ENCODE results near the gene TMEM19.

The TMEM19 gene

GRCh38 chr12:71719647-71720370 is 33.9 kb downstream of the TMEM19 start:
- peak in 1 of 2 donors; percentile 44 for DNase-seq
- H4K8ac ChIP-seq (ENCODE audit: low read depth, low read length) = no peak overlapping the region
- no CpG with 5 or more reads among the region's 5 CpGs for WGBS (ENCODE audit: extremely low coverage, insufficient coverage, insufficient read length)
- no peaks in the 10 kb centered on the region for H3K4me1 ChIP-seq (ENCODE audit: control insufficient read depth in 1 of 2, insufficient read depth in 2 of 2, low read length in 2 of 2)
- no peak overlapping the region for H2AK5ac ChIP-seq (ENCODE audit: low read length)
- no peak overlapping the region for H2BK120ac ChIP-seq (ENCODE audit: insufficient read depth, low read length, poor library complexity)
- no peak overlapping the region for H3K18ac ChIP-seq (ENCODE audit: low read length)
- no peak overlapping the region for H2AFZ ChIP-seq (ENCODE audit: insufficient read depth, low read length, poor library complexity)
- H3K79me2 ChIP-seq (ENCODE audit: control insufficient read depth, insufficient read depth, low read length, poor library complexity) = no peaks in the 10 kb centered on the region
- no peak overlapping the region for H3K9ac ChIP-seq (ENCODE audit: low read length)
- no peak overlapping the region for H4K91ac ChIP-seq (ENCODE audit: low read depth, low read length)
- H3K4me3 ChIP-seq (ENCODE audit: low read depth, low read length) = no peak overlapping the region
- H2BK12ac ChIP-seq (ENCODE audit: low read length) = no peak overlapping the region
- no peaks in the 10 kb centered on the region for H3K36me3 ChIP-seq (ENCODE audit: control insufficient read depth in 1 of 2, insufficient read depth in 2 of 2, low read length in 2 of 2)
- no peak overlapping the region for H3K4ac ChIP-seq (ENCODE audit: low read depth, low read length)
- H3K27ac ChIP-seq (ENCODE audit: low read depth, low read length) = no peak overlapping the region
- no peak overlapping the region for H4K12ac ChIP-seq (ENCODE audit: low read depth, low read length)
- no peaks in the 10 kb centered on the region for H3K9me3 ChIP-seq (ENCODE audit: insufficient read depth, low read depth, low read length)
- H3K4me2 ChIP-seq (ENCODE audit: low read length) = no peak overlapping the region
- H3K23ac ChIP-seq (ENCODE audit: low read length) = no peak overlapping the region
- H3K27me3 ChIP-seq (ENCODE audit: insufficient read depth, low read length) = no peaks in the 10 kb centered on the region
- H3K14ac ChIP-seq (ENCODE audit: low read length) = no peak overlapping the region
- no peaks in the 10 kb centered on the region for H3K79me1 ChIP-seq (ENCODE audit: low read length)
- no peak overlapping the region for H2BK5ac ChIP-seq (ENCODE audit: low read depth, low read length, poor library complexity)

GRCh38 chr12:71721783-71722505 is 36.1 kb downstream of the TMEM19 start:
- DNase-seq = no peak
- H3K9ac ChIP-seq (ENCODE audit: low read length) = no peak overlapping the region
- H4K8ac ChIP-seq (ENCODE audit: low read depth, low read length) = no peak overlapping the region
- H2AFZ ChIP-seq (ENCODE audit: insufficient read depth, low read length, poor library complexity) = no peak overlapping the region
- no CpG with 5 or more reads among the region's 4 CpGs for WGBS (ENCODE audit: extremely low coverage, insufficient coverage, insufficient read length)
- H3K79me2 ChIP-seq (ENCODE audit: control insufficient read depth, insufficient read depth, low read length, poor library complexity) = no peaks in the 10 kb centered on the region
- H3K14ac ChIP-seq (ENCODE audit: low read length) = no peak overlapping the region
- H3K36me3 ChIP-seq (ENCODE audit: control insufficient read depth in 1 of 2, insufficient read depth in 2 of 2, low read length in 2 of 2) = no peaks in the 10 kb centered on the region
- H3K4ac ChIP-seq (ENCODE audit: low read depth, low read length) = no peak overlapping the region
- no peak overlapping the region for H2AK5ac ChIP-seq (ENCODE audit: low read length)
- no peaks in the 10 kb centered on the region for H3K9me3 ChIP-seq (ENCODE audit: insufficient read depth, low read depth, low read length)
- no peak overlapping the region for H3K4me2 ChIP-seq (ENCODE audit: low read length)
- H2BK120ac ChIP-seq (ENCODE audit: insufficient read depth, low read length, poor library complexity) = no peak overlapping the region
- H3K23ac ChIP-seq (ENCODE audit: low read length) = no peak overlapping the region
- no peak overlapping the region for H4K91ac ChIP-seq (ENCODE audit: low read depth, low read length)
- H3K4me3 ChIP-seq (ENCODE audit: low read depth, low read length) = no peak overlapping the region
- no peaks in the 10 kb centered on the region for H3K27me3 ChIP-seq (ENCODE audit: insufficient read depth, low read length)
- no peaks in the 10 kb centered on the region for H3K79me1 ChIP-seq (ENCODE audit: low read length)
- no peak overlapping the region for H3K18ac ChIP-seq (ENCODE audit: low read length)
- no peak overlapping the region for H4K12ac ChIP-seq (ENCODE audit: low read depth, low read length)
- no peak overlapping the region for H3K27ac ChIP-seq (ENCODE audit: low read depth, low read length)
- no peaks in the 10 kb centered on the region for H3K4me1 ChIP-seq (ENCODE audit: control insufficient read depth in 1 of 2, insufficient read depth in 2 of 2, low read length in 2 of 2)
- H2BK5ac ChIP-seq (ENCODE audit: low read depth, low read length, poor library complexity) = no peak overlapping the region
- no peak overlapping the region for H2BK12ac ChIP-seq (ENCODE audit: low read length)

DNA sequence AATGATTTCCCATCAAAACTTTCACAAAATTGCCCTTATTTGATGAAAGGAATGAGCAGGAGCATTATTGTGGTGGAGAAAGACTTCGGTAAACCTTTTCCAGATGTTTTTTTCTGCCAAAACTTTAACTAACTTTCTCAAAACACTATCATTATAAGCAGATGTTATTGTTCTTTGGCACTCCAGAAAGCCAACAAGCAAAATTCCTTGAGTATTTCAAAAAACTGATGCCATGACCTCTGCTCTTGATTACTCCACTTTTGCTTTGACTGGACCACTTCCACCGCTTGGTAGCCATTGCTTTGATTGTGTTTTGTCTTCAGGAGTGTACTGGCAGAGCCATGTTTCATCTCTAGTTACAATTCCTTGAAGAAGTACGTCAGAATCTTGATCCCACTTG is 39.1 kb downstream of the TMEM19 start:
- Histone ChIP-seq H2BK5ac (ENCODE audit: low read depth, low read length, poor library complexity) (no peak overlapping the region), H3K4me3 (ENCODE audit: low read depth, low read length) (no peak overlapping the region), H3K9ac (ENCODE audit: low read length) (no peak overlapping the region), H3K23ac (ENCODE audit: low read length) (no peak overlapping the region), H3K79me1 (ENCODE audit: low read length) (no peaks in the 10 kb centered on the region), H3K4ac (ENCODE audit: low read depth, low read length) (no peak overlapping the region), H3K9me3 (ENCODE audit: insufficient read depth, low read depth, low read length) (no peaks in the 10 kb centered on the region), H4K91ac (ENCODE audit: low read depth, low read length) (no peak overlapping the region), H3K79me2 (ENCODE audit: control insufficient read depth, insufficient read depth, low read length, poor library complexity) (no peaks in the 10 kb centered on the region), H3K4me1 (ENCODE audit: control insufficient read depth in 1 of 2, insufficient read depth in 2 of 2, low read length in 2 of 2) (no peaks in the 10 kb centered on the region), H3K14ac (ENCODE audit: low read length) (no peak overlapping the region), H2BK120ac (ENCODE audit: insufficient read depth, low read length, poor library complexity) (no peak overlapping the region), H2AFZ (ENCODE audit: insufficient read depth, low read length, poor library complexity) (no peak overlapping the region), H3K36me3 (ENCODE audit: control insufficient read depth in 1 of 2, insufficient read depth in 2 of 2, low read length in 2 of 2) (no peaks in the 10 kb centered on the region), H3K27ac (ENCODE audit: low read depth, low read length) (no peak overlapping the region), H3K18ac (ENCODE audit: low read length) (no peak overlapping the region), H4K8ac (ENCODE audit: low read depth, low read length) (no peak overlapping the region), H3K27me3 (ENCODE audit: insufficient read depth, low read length) (no peaks in the 10 kb centered on the region), H4K12ac (ENCODE audit: low read depth, low read length) (no peak overlapping the region), H2AK5ac (ENCODE audit: low read length) (no peak overlapping the region), H3K4me2 (ENCODE audit: low read length) (no peak overlapping the region), H2BK12ac (ENCODE audit: low read length) (no peak overlapping the region)
- WGBS (ENCODE audit: extremely low coverage, insufficient coverage, insufficient read length) = no CpG with 5 or more reads among the region's 3 CpGs
- no peak for DNase-seq

GRCh38 chr12:71726548-71726947 is 40.7 kb downstream of the TMEM19 start:
- no peak overlapping the region for H2BK120ac ChIP-seq (ENCODE audit: insufficient read depth, low read length, poor library complexity)
- H3K4me2 ChIP-seq (ENCODE audit: low read length) = no peak overlapping the region
- no peak overlapping the region for H2BK5ac ChIP-seq (ENCODE audit: low read depth, low read length, poor library complexity)
- DNase-seq = no peak
- H3K27ac ChIP-seq (ENCODE audit: low read depth, low read length) = no peak overlapping the region
- H3K36me3 ChIP-seq (ENCODE audit: control insufficient read depth in 1 of 2, insufficient read depth in 2 of 2, low read length in 2 of 2) = no peaks in the 10 kb centered on the region
- H3K4me3 ChIP-seq (ENCODE audit: low read depth, low read length) = no peak overlapping the region
- H3K4me1 ChIP-seq (ENCODE audit: control insufficient read depth in 1 of 2, insufficient read depth in 2 of 2, low read length in 2 of 2) = peaks cover 0 to 2% of the 10 kb centered on the region in 2 experiments
- H3K4ac ChIP-seq (ENCODE audit: low read depth, low read length) = no peak overlapping the region
- H3K79me2 ChIP-seq (ENCODE audit: control insufficient read depth, insufficient read depth, low read length, poor library complexity) = no peaks in the 10 kb centered on the region
- H4K91ac ChIP-seq (ENCODE audit: low read depth, low read length) = no peak overlapping the region
- H3K79me1 ChIP-seq (ENCODE audit: low read length) = no peaks in the 10 kb centered on the region
- no peak overlapping the region for H4K12ac ChIP-seq (ENCODE audit: low read depth, low read length)
- H3K14ac ChIP-seq (ENCODE audit: low read length) = no peak overlapping the region
- no peak overlapping the region for H2AFZ ChIP-seq (ENCODE audit: insufficient read depth, low read length, poor library complexity)
- H4K8ac ChIP-seq (ENCODE audit: low read depth, low read length) = no peak overlapping the region
- H3K18ac ChIP-seq (ENCODE audit: low read length) = no peak overlapping the region
- no CpG with 5 or more reads among the region's 2 CpGs for WGBS (ENCODE audit: extremely low coverage, insufficient coverage, insufficient read length)
- no peaks in the 10 kb centered on the region for H3K9me3 ChIP-seq (ENCODE audit: insufficient read depth, low read depth, low read length)
- H3K23ac ChIP-seq (ENCODE audit: low read length) = no peak overlapping the region
- no peak overlapping the region for H3K9ac ChIP-seq (ENCODE audit: low read length)
- H2BK12ac ChIP-seq (ENCODE audit: low read length) = no peak overlapping the region
- no peak overlapping the region for H2AK5ac ChIP-seq (ENCODE audit: low read length)
- H3K27me3 ChIP-seq (ENCODE audit: insufficient read depth, low read length) = no peaks in the 10 kb centered on the region

All from trophoblast cell (in vitro differentiated cells and primary cell).